Measurements from ENCODE around the gene SLC33A1. TPM values are rescaled to one million over a fixed set of nuclear protein-coding genes. Genes with fewer than 3 reads are reported as not detected.
"Not testable (repeated sequence)": the region's sequence is repeated elsewhere in the genome, so short reads cannot be mapped to it uniquely, and the experiment has no call there.

Gene SLC33A1
- total RNA-seq, 2 experiments from 2014 or later, result 31.6 to 34.2 TPM

DNA sequence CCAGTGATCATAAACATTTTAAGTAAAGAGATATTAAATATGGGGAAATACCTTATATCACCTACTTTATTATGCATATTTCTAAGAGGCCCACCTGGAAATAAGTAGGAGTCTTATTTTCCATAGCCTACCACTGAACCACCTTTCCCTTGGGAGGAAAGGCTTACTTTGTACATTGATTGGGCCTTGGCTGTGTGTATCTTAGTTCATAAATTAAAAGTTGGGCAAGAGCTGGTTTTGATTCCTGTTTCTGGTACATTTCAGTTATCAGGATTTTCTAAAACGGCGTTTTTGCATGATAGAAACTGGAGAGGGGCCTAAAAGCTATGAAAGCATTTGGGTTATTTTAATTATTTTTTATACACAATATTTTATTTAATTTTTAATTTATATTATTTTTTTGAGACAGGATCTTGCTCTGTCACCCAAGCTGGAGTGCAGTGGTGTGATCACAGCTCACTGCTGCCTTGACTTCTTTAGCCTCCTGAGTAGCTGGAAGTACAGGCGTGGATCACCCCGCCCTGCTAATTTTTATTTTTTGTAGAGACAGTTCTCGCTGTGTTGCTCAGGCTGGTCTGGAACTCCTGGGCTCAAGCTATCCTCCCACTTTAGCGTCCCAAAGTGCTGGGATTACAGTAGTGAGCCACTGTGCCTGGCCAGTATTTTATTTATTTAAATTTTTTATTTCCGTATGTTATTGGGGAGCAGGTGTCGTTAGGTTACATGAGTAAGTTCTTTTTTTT is 18.8 kb upstream of the SLC33A1 start:
- Mint-ChIP-seq H3K4me1 (peaks cover 45% of the 10 kb centered on the region), H3K4me3 (no peak overlapping the region), H3K9me3 (no peaks in the 10 kb centered on the region), H3K27me3 (no peaks in the 10 kb centered on the region), H3K36me3 (ENCODE audit: low read depth) (peaks cover 12% of the 10 kb centered on the region), H3K27ac (no peak overlapping the region)
- DNase-seq, result no peak
- POLR2A ChIA-PET, result interaction anchor here (0.6 to 6.3 kb wide), 4 partner anchors 16 to 67 kb away, joined by 3 to 127 read pairs (median 4); partner anchors contain the start of genes C3orf33 and SLC33A1
- CTCF ChIA-PET, result interaction anchor here (1.1 to 8.9 kb wide), 4 partner anchors 9 to 67 kb away, joined by 5 to 91 read pairs (median 10); partner anchors contain the start of genes C3orf33 and SLC33A1

DNA sequence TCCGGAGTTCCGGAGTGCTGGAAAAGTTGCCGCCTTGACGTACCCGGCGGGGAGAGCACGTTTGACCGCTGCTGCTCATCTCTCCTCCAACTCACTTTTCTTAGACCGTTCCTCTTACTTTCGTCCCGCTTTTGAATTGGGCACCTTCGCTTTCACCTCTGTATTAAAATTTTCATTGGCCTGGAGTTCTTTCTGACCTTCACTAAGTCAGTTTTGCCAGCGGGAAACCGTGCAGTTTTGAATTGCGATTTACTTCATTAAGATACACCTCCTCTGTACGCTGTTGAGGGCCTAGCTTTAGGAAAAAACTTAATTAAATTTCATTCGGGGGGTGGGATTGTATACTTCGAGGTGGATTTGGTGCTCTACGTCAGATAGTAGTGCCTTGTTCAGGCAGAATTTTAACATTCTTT is 17.5 kb upstream of the SLC33A1 start:
- Mint-ChIP-seq H3K36me3 (ENCODE audit: low read depth) (peaks cover 9% of the 10 kb centered on the region), H3K27me3 (no peaks in the 10 kb centered on the region), H3K9me3 (no peaks in the 10 kb centered on the region), H3K4me3 (peak overlapping the region; percentile 97), H3K27ac (peak overlapping the region; percentile 91), H3K4me1 (peaks cover 38% of the 10 kb centered on the region)
- ChIA-PET CTCF (interaction anchor here (0.6 to 8.9 kb wide), 8 partner anchors 7 to 122 kb away, joined by 3 to 91 read pairs (median 6); partner anchors contain the start of genes C3orf33 and SLC33A1), POLR2A (interaction anchor here (0.7 to 6.3 kb wide), 14 partner anchors 10 to 1547 kb away, joined by 3 to 127 read pairs (median 5); partner anchors contain the start of genes C3orf33, CCNL1 and SLC33A1)
- DNase-seq, result no peak

DNA sequence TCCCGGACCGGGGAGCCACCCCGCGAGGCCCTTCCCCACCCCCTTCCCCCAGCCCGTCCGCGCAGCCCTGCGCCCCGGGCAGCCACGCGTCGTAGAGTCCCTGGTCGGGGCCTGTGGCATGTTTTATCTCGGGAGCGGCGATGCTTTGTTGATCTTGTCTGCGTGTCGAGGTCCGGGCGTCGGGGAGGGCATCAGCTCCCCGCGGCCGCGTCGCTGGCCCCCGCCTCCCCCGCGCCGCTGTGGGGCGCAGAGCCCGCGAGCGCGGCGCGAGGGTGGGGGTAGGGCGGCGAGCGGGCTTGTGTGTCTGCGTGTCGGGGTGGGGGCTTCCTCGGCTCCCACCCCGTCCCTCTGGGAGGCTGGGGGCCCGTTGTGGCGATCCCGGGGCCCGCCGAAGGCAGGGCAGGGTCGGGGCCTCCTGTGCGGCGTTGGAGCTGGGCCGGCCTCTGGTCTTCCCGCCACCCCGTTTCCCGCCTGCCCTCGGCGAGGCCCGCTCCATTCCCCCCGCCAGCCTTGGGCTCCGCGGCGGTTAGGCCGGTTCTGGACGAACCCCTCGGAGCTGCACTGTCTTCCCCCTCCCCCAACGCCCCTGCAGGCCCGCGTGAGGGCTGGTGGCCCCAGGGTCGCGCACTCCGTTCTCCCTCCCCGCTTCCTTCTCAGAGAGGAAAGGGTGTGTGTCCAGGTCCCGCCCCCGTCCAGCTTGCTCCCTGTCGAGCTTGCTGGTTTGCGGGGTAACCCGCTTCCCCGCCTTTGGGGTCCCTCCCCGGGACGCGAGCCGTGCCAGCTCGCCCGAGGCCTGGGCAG is 16.9 kb upstream of the SLC33A1 start:
- CTCF ChIA-PET, result interaction anchor here (0.6 to 8.9 kb wide), 7 partner anchors 9 to 123 kb away, joined by 3 to 91 read pairs (median 4); partner anchors contain the start of genes C3orf33 and SLC33A1

DNA sequence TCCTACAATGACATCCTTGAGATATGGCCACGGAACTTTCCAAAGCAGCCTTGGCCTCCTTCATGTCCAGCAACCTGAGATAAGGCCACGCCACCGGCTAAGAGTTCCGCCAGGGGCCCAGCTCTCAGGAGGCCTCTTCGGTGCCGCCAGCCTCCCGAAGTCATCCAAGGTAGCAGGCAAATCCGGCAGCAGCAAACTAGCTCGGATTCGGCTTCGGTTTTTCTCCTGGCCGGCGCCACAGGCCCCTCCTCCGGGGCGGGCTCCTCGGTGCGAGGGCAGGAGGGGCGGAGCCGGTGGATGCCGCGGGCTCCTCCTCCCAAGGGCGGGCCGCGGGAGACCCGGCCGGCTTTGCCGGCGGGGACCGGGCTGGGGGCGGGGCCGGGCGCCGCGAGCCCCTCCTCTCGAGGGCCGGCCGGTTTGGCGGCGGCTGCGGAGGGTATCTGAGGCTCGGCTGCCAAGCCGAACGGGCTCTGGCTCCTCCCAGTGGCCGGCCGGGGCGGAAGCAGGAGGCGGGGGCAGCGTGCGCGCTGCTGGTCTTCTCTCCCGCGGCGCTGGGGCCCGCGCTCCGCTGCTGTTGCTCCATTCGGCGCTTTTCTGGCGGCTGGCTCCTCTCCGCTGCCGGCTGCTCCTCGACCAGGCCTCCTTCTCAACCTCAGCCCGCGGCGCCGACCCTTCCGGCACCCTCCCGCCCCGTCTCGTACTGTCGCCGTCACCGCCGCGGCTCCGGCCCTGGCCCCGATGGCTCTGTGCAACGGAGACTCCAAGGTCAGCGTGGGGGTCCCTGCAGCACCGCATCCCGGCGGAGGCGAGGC is 16.1 kb upstream of the SLC33A1 start, which contains the start of gene GMPS:
TSS of gene GMPS (plus strand) at position 518 of the 812 bp plus-strand sequence. CDS start at position 739, 221 bp downstream.
- H3K36me3 Mint-ChIP-seq (ENCODE audit: low read depth), result peaks cover 9% of the 10 kb centered on the region
- ChIA-PET POLR2A (interaction anchor here (0.7 to 6.3 kb wide), 15 partner anchors 9 to 1545 kb away, joined by 3 to 127 read pairs (median 4); partner anchors contain the start of genes C3orf33, CCNL1 and SLC33A1), CTCF (interaction anchor here (0.7 to 8.9 kb wide), 9 partner anchors 9 to 818 kb away, joined by 3 to 91 read pairs (median 5); partner anchors contain the start of genes C3orf33 and SLC33A1)
- H3K4me1 Mint-ChIP-seq, result peaks cover 31% of the 10 kb centered on the region
- peak within 1 kb of the TSS; percentile 97 for H3K4me3 Mint-ChIP-seq
- H3K27ac Mint-ChIP-seq, result peak within 1 kb of the TSS; percentile 91
- no peaks in the 10 kb centered on the region for H3K27me3 Mint-ChIP-seq
- peak; percentile 96 for DNase-seq
- H3K9me3 Mint-ChIP-seq, result no peaks in the 10 kb centered on the region

More for the DNA sequence above, 16.9 kb upstream of the SLC33A1 start:
- no peaks in the 10 kb centered on the region for H3K9me3 Mint-ChIP-seq
- peaks cover 9% of the 10 kb centered on the region for H3K36me3 Mint-ChIP-seq (ENCODE audit: low read depth)
- H3K4me1 Mint-ChIP-seq, result peaks cover 37% of the 10 kb centered on the region
- H3K4me3 Mint-ChIP-seq, result peak overlapping the region; percentile 97
- peak overlapping the region; percentile 91 for H3K27ac Mint-ChIP-seq
- peak; percentile 55 for DNase-seq
- H3K27me3 Mint-ChIP-seq, result no peaks in the 10 kb centered on the region
- POLR2A ChIA-PET, result interaction anchor here (0.9 to 6.3 kb wide), 15 partner anchors 10 to 1546 kb away, joined by 3 to 127 read pairs (median 5); partner anchors contain the start of genes C3orf33, CCNL1 and SLC33A1

DNA sequence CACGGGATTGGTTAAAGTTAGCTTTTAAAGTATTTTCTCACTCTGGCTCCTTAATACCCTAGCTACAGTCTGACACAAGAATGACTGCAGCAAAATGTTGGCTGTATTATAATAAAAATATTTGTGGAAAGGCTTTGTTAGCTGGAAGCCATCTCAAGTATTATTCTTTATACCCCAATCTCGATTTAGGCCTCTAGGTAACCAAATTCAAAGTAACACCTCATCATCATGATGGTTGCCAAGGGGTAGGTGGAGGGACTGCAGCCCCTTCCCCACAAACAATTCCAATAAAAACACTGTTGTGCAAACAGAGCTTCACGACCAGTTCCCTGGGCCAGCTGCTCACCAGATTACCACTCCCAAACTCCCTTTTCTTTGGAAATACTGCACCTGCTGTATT is 15.5 kb upstream of the SLC33A1 start:
- no peak for DNase-seq
- POLR2A ChIA-PET, result interaction anchor here (0.7 to 6.3 kb wide), 13 partner anchors 8 to 1290 kb away, joined by 3 to 127 read pairs (median 4); partner anchors contain the start of genes C3orf33 and SLC33A1
- Mint-ChIP-seq H3K36me3 (ENCODE audit: low read depth) (peaks cover 9% of the 10 kb centered on the region), H3K27me3 (no peaks in the 10 kb centered on the region), H3K9me3 (no peaks in the 10 kb centered on the region), H3K4me3 (peak overlapping the region; percentile 84), H3K4me1 (peaks cover 28% of the 10 kb centered on the region), H3K27ac (peak overlapping the region; percentile 91)
- CTCF ChIA-PET, result interaction anchor here (0.7 to 8.9 kb wide), 9 partner anchors 8 to 819 kb away, joined by 3 to 91 read pairs (median 5); partner anchors contain the start of genes C3orf33 and SLC33A1

DNA sequence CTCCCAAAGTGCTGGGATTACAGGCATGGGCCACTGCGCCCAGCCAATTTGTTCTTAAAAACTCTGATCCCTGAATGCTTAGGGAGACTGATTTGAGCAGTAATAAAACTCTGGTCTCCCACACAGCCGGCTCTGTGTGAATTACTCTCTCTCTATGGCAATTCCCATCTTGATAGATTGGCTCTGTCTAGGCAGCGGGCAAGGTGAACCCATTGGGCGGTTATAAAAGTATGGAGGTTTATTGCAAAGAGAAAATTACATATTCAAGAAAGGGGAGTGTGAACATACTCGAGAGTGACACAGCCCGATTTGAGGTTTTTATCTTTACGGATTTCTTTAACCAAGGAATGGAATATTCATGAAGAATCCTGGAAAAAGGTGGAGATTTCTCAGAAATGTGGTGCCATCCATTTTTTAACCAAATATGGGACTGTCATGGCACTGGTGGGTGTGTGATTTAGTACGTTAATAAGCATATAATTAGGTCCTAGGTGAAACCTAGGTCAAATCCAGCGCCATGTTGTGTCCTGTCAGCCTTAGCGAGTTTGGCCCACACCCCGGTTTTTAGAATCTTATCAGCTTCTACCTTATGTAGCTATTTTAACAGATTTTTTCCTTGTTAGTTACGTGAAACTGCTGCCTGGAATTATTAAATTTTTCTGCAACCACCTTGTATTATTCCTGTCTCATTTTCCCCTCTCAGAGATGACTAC is 9.0 kb upstream of the SLC33A1 start:
- H3K4me3 Mint-ChIP-seq, result no peak overlapping the region
- peaks cover 6% of the 10 kb centered on the region for H3K9me3 Mint-ChIP-seq
- ChIA-PET CTCF (interaction anchor here (0.9 to 2.7 kb wide), 2 partner anchors 21 to 57 kb away, joined by 3 to 32 read pairs; partner anchors contain the start of gene C3orf33), POLR2A (interaction anchor here (2.3 to 3.5 kb wide), 3 partner anchors 8 to 57 kb away, joined by 10 to 33 read pairs (median 28); partner anchors contain the start of genes C3orf33, GMPS and SLC33A1)
- no peak for DNase-seq
- H3K4me1 Mint-ChIP-seq, result peaks cover 39% of the 10 kb centered on the region
- no peaks in the 10 kb centered on the region for H3K27me3 Mint-ChIP-seq
- peaks cover 5% of the 10 kb centered on the region for H3K36me3 Mint-ChIP-seq (ENCODE audit: low read depth)
- peak overlapping the region; percentile 90 for H3K27ac Mint-ChIP-seq

DNA sequence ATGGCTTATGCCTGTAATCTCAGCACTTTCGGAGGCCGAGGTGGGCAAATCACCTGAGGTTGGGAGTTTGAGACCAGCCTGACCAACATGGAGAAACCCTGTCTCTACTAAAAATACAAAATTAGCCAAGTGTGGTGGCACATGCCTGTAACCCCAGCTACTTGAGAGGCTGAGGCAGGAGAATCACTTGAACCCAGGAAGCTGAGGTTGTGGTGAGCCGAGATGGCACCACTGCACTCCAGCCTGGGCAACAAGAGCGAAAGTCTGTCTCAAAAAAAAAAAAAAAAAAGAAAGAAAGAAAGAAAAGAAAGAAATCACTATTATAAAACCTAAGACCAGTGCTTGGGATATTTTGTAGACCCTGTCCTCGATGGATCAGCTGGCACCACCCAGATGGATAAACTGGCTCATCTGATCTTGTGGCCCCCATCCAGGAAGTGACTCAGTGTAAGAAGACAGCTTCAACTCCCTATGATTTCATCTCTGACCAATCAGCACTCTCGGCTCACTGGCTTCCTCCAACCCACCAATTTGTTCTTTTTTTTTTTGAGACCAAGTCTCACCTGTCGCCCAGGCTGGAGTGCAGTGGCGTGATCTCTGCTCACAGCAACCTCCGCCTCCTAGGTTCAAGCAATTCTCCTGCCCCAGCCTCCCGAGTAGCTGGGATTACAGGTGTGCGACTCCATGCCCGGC is 8.2 kb upstream of the SLC33A1 start:
- CTCF ChIA-PET, result interaction anchor here (0.7 to 2.7 kb wide), 5 partner anchors 8 to 527 kb away, joined by 3 to 32 read pairs (median 3); partner anchors contain the start of genes C3orf33 and GMPS
- H3K27me3 Mint-ChIP-seq; H3K9me3 Mint-ChIP-seq; H3K36me3 Mint-ChIP-seq (ENCODE audit: low read depth): not testable (repeated sequence)
- Mint-ChIP-seq H3K4me3 (peak overlapping the region; percentile 27), H3K4me1 (peaks cover 39% of the 10 kb centered on the region), H3K27ac (peak overlapping the region; percentile 90)
- POLR2A ChIA-PET, result interaction anchor here (1.3 to 3.5 kb wide), 4 partner anchors 8 to 56 kb away, joined by 5 to 33 read pairs (median 19); partner anchors contain the start of genes C3orf33, GMPS and SLC33A1
- DNase-seq, result peak; percentile 80

DNA sequence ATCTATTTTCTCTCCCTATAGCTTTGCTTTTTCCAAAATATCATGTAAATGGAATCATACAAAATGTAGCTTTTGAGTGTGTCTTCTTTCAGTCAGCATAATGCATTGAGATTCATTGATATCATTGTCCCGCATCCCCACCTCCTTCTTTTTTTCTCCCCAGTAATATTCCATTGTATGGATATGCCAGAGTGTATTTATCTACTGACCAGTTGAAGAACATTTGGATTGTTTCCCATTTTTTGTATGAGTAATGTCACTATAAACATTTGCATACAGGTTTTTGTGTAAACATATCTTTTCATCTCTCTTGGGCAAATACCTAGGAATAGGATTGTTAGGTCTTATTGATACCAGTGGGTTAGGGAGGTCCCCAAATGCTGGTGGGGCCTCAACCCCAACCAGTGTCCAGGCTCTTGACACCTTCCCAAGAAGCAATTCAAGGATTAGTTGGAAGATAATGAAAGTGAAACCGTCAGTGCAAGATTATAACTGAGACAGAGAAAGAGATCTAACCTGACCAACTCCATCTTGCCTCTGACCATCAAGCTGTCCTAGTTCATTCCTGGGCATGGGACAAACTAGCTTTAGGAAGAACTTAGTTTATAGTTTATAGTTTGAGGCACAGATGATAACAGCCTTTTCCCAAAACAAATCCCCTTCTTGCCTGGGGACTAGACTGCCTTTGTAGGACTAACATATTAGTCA is 7.4 kb upstream of the SLC33A1 start:
- peaks cover 5% of the 10 kb centered on the region for H3K36me3 Mint-ChIP-seq (ENCODE audit: low read depth)
- peak overlapping the region; percentile 90 for H3K27ac Mint-ChIP-seq
- no peak overlapping the region for H3K4me3 Mint-ChIP-seq
- H3K27me3 Mint-ChIP-seq, result no peaks in the 10 kb centered on the region
- CTCF ChIA-PET, result interaction anchor here (0.7 to 2.7 kb wide), 4 partner anchors 8 to 526 kb away, joined by 3 to 32 read pairs (median 8); partner anchors contain the start of genes C3orf33 and GMPS
- DNase-seq, result no peak
- POLR2A ChIA-PET, result interaction anchor here (1.3 to 3.5 kb wide), 4 partner anchors 8 to 55 kb away, joined by 5 to 33 read pairs (median 19); partner anchors contain the start of genes C3orf33, GMPS and SLC33A1
- peaks cover 39% of the 10 kb centered on the region for H3K4me1 Mint-ChIP-seq
- peaks cover 6% of the 10 kb centered on the region for H3K9me3 Mint-ChIP-seq

DNA sequence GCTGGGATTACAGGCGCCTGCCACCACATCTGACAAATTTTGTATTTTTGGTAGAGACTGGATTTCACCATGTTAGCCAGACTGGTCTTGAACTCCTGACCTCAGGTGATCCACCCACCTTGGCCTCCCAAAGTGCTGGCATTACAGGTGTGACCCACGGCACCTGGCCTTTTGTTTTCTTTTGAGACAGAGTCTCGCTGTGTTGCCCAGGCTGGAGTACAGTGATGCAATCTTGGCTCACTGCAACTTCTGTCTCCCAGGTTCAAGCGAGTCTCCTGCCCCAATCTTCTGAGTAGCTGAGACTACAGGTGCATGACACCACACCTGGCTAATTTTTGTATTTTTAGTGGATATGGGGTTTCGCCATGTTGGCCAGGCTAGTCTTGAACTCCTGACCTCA is 6.2 kb upstream of the SLC33A1 start:
- CTCF ChIA-PET, H3K27ac Mint-ChIP-seq: not testable (repeated sequence)

DNA sequence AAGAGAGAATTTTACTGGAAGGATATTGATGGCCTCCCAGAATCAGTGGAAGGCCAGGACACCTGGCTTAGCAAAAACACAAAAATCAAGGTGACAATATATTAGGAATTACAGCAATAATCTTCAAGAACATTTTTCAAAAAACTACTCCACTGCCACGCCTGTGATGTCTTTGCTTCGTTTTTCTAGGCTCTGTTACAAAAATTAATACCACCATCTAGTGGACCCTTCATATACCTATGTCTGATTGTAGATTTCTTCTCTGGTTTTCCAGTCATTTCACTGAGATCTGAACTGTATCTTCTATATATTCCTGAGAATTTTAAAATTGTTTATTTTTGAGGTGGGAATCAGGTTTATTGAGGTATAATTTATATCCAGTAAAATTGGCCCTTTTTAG is 5.6 kb upstream of the SLC33A1 start:
- H3K27ac Mint-ChIP-seq, result peak overlapping the region; percentile 14
- H3K4me3 Mint-ChIP-seq, result no peak overlapping the region
- DNase-seq, result no peak
- ChIA-PET POLR2A (interaction anchor here (3.5 kb wide), 1 partner anchor 11 kb away, joined by 33 read pairs; the partner anchor contains the start of gene GMPS), CTCF (no interaction called here)
- peaks cover 44% of the 10 kb centered on the region for H3K4me1 Mint-ChIP-seq
- H3K27me3 Mint-ChIP-seq, result no peaks in the 10 kb centered on the region
- H3K36me3 Mint-ChIP-seq (ENCODE audit: low read depth), result peaks cover 7% of the 10 kb centered on the region
- peaks cover 6% of the 10 kb centered on the region for H3K9me3 Mint-ChIP-seq

More for the DNA sequence above, 6.2 kb upstream of the SLC33A1 start:
- H3K36me3 Mint-ChIP-seq (ENCODE audit: low read depth); H3K27me3 Mint-ChIP-seq; H3K4me3 Mint-ChIP-seq; H3K9me3 Mint-ChIP-seq; DNase-seq: not testable (repeated sequence)
- peaks cover 41% of the 10 kb centered on the region for H3K4me1 Mint-ChIP-seq
- POLR2A ChIA-PET, result interaction anchor here (3.5 kb wide), 1 partner anchor 10 kb away, joined by 33 read pairs; the partner anchor contains the start of gene GMPS
